Breast epithelium (tissue), 4 donors: ENCODE results near the gene OXSR1. TPM values are rescaled to one million over a fixed set of nuclear protein-coding genes. Genes with fewer than 3 reads are reported as not detected.

ENCODE experiments used
- DNase-seq, 2 donors: peaks; one replicate each; pipeline ENCODE4 v3.0.0-alpha.2; 2019; ENCODE audit warnings: low spot score in 2 of 2
- H3K27ac ChIP-seq, 2 donors: fragments of 200-600 bp; sonication (generic) in 1 of 2; one replicate each; pipeline ENCODE4 v1.5.1; 2016 to 2019; ENCODE audit warnings: mild to moderate bottlenecking in 1 of 2
- H3K27me3 ChIP-seq, 2 donors: fragments of 200-600 bp; sonication (generic) in 1 of 2; one replicate each; pipeline versions ENCODE4 v1.5.1 to v1.6.0; 2017 to 2019; ENCODE audit warnings: control low read depth in 1 of 2, mild to moderate bottlenecking in 1 of 2
- H3K36me3 ChIP-seq: fragments of 200-600 bp; one replicate; pipeline ENCODE4 v1.5.1; 2019
- H3K4me1 ChIP-seq, 2 donors: fragments of 200-600 bp; sonication (generic); one replicate each; pipeline ENCODE4 v1.5.1; 2016 to 2019; ENCODE audit warnings: control low read depth in 1 of 2
- H3K4me3 ChIP-seq, 3 donors: fragments of 200-600 bp; sonication (generic); 1 replicate in 2 of 3; 2 replicates in 1 of 3; pipeline ENCODE4 v1.5.1; 2016 to 2019; ENCODE audit warnings: mild to moderate bottlenecking in 3 of 3, moderate library complexity in 2 of 3
- H3K9me3 ChIP-seq, 2 donors: fragments of 200-600 bp; sonication (generic) in 1 of 2; one replicate each; pipeline ENCODE4 v1.5.1; 2016 to 2019; ENCODE audit warnings: control low read depth in 1 of 2
- POLR2A ChIP-seq: fragments of 450-650 bp; IDR thresholded peaks from one replicate; pipeline ENCODE4 v1.6.1; 2016; ENCODE audit warnings: antibody characterized with exemption, mild to moderate bottlenecking, moderate library complexity
- POLR2AphosphoS5 ChIP-seq, 3 donors: sonication (generic); formaldehyde crosslinking; IDR thresholded peaks; one replicate each; pipeline ENCODE4 v1.6.1; 2017; ENCODE audit warnings: antibody characterized with exemption in 3 of 3
- intact Hi-C: fragments of 100-400 bp; cut with DNase I; formaldehyde crosslinking; loops from one replicate; pipeline ENCODE4 v1.15.1; 2023; ENCODE audit warnings: low total_unique reads
- total RNA-seq, 3 donors: library from RNA; depleted of rRNA; stranded (reverse); fragments of >200 nt; gene quantifications; one replicate each; pipeline ENCODE4 v1.1.0, GENCODE V29; 2016
- TF ChIP-seq, protein P1 (sequence below), 3 donors: fragments of 450-650 bp; IDR thresholded peaks; one replicate each; pipeline ENCODE4 v1.5.1; 2016 to 2017; ENCODE audit warnings: antibody characterized with exemption in 3 of 3, mild to moderate bottlenecking in 3 of 3, moderate library complexity in 3 of 3

The OXSR1 gene
- total RNA-seq, 3 donors from 2014 or later: 29.0 to 41.6 (median 33.1) TPM

DNA sequence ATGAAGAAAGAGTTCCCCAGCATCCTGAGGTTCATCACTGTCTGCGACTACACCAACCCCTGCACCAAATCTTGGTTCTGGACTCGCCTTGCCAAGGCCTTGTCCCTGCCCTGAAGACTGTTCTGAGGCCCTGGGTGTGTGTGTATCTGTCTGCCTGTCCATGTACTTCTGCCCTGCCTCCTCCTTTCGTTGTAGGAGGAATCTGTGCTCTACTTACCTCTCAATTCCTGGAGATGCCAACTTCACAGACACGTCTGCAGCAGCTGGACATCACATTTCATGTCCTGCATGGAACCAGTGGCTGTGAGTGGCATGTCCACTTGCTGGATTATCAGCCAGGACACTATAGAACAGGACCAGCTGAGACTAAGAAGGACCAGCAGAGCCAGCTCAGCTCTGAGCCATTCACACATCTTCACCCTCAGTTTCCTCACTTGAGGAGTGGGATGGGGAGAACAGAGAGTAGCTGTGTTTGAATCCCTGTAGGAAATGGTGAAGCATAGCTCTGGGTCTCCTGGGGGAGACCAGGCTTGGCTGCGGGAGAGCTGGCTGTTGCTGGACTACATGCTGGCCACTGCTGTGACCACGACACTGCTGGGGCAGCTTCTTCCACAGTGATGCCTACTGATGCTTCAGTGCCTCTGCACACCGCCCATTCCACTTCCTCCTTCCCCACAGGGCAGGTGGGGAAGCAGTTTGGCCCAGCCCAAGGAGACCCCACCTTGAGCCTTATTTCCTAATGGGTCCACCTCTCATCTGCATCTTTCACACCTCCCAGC, 24.0 kb upstream of the OXSR1 start:
- H3K27me3 ChIP-seq: no peaks in the 10 kb centered on the region
- intact Hi-C loops: no loop called here
- peaks cover 6 to 10% of the 10 kb centered on the region in 2 donors for H3K4me1 ChIP-seq
- no peak for TF ChIP-seq POLR2AphosphoS5 (IDR thresholded peaks at IDR 0.05)
- no peak for TF ChIP-seq POLR2A
- TF ChIP-seq, protein P1, sequence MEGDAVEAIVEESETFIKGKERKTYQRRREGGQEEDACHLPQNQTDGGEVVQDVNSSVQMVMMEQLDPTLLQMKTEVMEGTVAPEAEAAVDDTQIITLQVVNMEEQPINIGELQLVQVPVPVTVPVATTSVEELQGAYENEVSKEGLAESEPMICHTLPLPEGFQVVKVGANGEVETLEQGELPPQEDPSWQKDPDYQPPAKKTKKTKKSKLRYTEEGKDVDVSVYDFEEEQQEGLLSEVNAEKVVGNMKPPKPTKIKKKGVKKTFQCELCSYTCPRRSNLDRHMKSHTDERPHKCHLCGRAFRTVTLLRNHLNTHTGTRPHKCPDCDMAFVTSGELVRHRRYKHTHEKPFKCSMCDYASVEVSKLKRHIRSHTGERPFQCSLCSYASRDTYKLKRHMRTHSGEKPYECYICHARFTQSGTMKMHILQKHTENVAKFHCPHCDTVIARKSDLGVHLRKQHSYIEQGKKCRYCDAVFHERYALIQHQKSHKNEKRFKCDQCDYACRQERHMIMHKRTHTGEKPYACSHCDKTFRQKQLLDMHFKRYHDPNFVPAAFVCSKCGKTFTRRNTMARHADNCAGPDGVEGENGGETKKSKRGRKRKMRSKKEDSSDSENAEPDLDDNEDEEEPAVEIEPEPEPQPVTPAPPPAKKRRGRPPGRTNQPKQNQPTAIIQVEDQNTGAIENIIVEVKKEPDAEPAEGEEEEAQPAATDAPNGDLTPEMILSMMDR (IDR thresholded peaks at IDR 0.05): no peak
- no peaks in the 10 kb centered on the region for H3K9me3 ChIP-seq
- no peaks in the 10 kb centered on the region for H3K36me3 ChIP-seq
- H3K27ac ChIP-seq: no peak overlapping the region
- H3K4me3 ChIP-seq: no peak overlapping the region
- DNase-seq: no peak

DNA sequence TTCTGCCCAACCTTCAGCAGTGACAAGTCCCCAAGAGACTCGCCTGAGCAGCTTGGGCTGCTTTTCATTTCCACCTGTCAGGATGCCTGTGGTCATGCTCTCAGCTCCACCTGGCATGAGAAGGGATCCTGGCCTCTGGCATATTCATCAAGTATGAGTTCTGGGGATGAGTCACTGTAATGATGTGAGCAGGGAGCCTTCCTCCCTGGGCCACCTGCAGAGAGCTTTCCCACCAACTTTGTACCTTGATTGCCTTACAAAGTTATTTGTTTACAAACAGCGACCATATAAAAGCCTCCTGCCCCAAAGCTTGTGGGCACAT, 23.4 kb upstream of the OXSR1 start:
- Histone ChIP-seq H3K27me3 (no peaks in the 10 kb centered on the region), H3K27ac (no peak overlapping the region), H3K36me3 (no peaks in the 10 kb centered on the region), H3K9me3 (peaks cover 0 to 2% of the 10 kb centered on the region in 2 donors), H3K4me3 (no peak overlapping the region), H3K4me1 (peaks cover 6 to 10% of the 10 kb centered on the region in 2 donors)
- no peak for DNase-seq
- intact Hi-C loops: no loop called here
- no peak for TF ChIP-seq POLR2AphosphoS5 (IDR thresholded peaks at IDR 0.05)

DNA sequence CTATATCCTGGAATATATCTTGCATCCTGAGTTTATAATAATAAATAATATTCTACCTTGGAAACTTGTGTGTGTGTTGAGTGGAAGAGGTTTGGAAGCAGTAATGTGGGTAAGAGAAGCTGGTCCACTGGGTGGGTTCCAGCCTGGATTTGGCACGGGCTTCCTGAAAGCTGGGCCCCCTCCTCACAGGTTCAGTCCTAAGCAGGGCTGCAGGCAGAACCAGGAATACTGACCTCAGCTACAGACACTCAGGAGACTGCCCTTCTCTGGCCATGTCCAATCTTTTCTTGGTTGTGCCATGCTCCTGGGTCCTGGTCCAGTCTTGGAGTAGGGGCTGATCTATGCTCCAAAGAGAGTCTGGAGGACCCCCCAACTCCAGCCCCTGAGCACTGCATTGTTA, 22.4 kb upstream of the OXSR1 start:
- DNase-seq: no peak
- Histone ChIP-seq H3K36me3 (no peaks in the 10 kb centered on the region), H3K9me3 (peaks cover 0 to 7% of the 10 kb centered on the region in 2 donors), H3K4me3 (no peak overlapping the region), H3K27me3 (no peaks in the 10 kb centered on the region), H3K4me1 (peaks cover 6 to 7% of the 10 kb centered on the region in 2 donors), H3K27ac (no peak overlapping the region)
- TF ChIP-seq, protein P1 (IDR thresholded peaks at IDR 0.05): no peak
- TF ChIP-seq POLR2A: no peak
- no peak for TF ChIP-seq POLR2AphosphoS5 (IDR thresholded peaks at IDR 0.05)
- intact Hi-C loops: no loop called here

DNA sequence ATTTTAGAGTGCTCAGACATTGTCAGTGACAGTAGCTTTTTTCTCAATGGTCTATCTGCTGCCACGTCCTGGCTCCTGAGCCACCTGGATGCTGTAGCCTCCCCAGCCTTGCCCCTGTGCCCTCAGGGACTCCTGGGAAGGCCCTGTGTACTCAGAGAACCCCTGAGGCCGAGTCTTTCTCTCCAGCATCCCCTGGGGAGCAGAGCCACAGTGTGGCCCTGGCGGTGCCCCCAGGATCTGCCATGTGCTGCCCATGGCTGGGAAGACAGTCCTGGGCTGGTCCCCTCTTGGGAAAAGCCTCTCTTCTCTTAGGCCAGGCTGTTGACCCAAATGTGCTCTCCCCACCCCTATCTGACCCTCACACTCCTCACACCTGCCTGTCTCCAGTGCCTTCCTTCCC, 21.8 kb upstream of the OXSR1 start:
- no peak overlapping the region for H3K4me3 ChIP-seq
- intact Hi-C loops: no loop called here

DNA sequence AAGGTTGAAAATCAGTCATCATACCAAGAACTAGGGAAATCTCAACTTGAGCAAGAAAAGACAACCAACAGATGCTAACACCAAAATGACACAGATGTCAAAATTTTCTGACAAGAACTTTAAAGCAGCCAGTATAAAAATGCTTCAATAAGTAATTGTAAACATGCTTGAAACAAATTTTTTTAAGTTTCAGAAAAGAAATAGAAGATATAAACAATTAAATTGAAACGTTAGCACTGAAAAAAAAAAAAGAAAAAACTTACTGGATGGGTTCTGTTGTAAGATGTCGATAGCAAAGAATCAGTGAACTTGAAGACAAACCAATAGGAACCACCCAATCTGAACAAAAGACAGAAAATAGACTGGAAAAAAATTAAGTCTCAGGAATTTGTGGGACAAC, 18.8 kb upstream of the OXSR1 start:
- DNase-seq: no peak
- Histone ChIP-seq H3K27me3 (no peaks in the 10 kb centered on the region), H3K4me3 (no peak overlapping the region), H3K36me3 (no peaks in the 10 kb centered on the region), H3K27ac (no peak overlapping the region), H3K4me1 (no peaks in the 10 kb centered on the region), H3K9me3 (peaks cover 0 to 7% of the 10 kb centered on the region in 2 donors)
- intact Hi-C loops: no loop called here
- no peak for TF ChIP-seq POLR2A
- no peak for TF ChIP-seq POLR2AphosphoS5 (IDR thresholded peaks at IDR 0.05)

More for the DNA sequence above, 21.8 kb upstream of the OXSR1 start:
- DNase-seq: no peak
- Histone ChIP-seq H3K36me3 (no peaks in the 10 kb centered on the region), H3K27me3 (no peaks in the 10 kb centered on the region), H3K27ac (no peak overlapping the region), H3K4me1 (peaks cover 4 to 6% of the 10 kb centered on the region in 2 donors), H3K9me3 (peaks cover 0 to 7% of the 10 kb centered on the region in 2 donors)
- TF ChIP-seq POLR2AphosphoS5 (IDR thresholded peaks at IDR 0.05) (no peak), POLR2A (no peak)
- TF ChIP-seq, protein P1 (IDR thresholded peaks at IDR 0.05): no peak

DNA sequence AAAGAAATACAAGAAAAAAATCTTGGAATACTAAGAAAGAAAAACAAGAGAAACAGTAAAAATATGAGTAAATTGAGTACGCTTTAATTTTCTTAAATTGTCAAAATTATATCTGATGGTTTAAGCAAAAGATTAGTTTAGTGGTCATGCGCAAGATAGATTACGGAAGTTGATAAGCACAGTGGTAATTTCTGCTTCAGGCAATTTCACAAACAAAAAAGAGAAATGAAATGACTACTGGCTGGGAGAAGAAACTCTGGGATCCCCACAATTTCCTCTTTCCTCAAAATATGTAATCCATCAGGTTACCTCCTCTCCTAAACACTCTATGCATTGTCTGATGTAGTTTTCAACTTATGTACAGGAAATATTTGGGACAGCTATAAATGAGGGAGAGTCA, 17.9 kb upstream of the OXSR1 start:
- no peak overlapping the region for H3K27ac ChIP-seq
- intact Hi-C loops: no loop called here
- H3K4me1 ChIP-seq: no peaks in the 10 kb centered on the region

More for the DNA sequence above, 17.9 kb upstream of the OXSR1 start:
- H3K4me3 ChIP-seq: no peak overlapping the region
- no peak for DNase-seq
- TF ChIP-seq POLR2AphosphoS5 (IDR thresholded peaks at IDR 0.05) (no peak), POLR2A (no peak)
- TF ChIP-seq, protein P1 (IDR thresholded peaks at IDR 0.05): no peak
- H3K27me3 ChIP-seq: no peaks in the 10 kb centered on the region
- H3K9me3 ChIP-seq: peaks cover 0 to 7% of the 10 kb centered on the region in 2 donors
- no peaks in the 10 kb centered on the region for H3K36me3 ChIP-seq
